ENCODE results near the gene HJV. TPM values are rescaled to one million over a fixed set of nuclear protein-coding genes. Genes with fewer than 3 reads are reported as not detected.
"Not testable (repeated sequence)": the region's sequence is repeated elsewhere in the genome, so short reads cannot be mapped to it uniquely, and the experiment has no call there.

Gene HJV
- total RNA-seq, 3 donors from 2014 or later: not detected

DNA sequence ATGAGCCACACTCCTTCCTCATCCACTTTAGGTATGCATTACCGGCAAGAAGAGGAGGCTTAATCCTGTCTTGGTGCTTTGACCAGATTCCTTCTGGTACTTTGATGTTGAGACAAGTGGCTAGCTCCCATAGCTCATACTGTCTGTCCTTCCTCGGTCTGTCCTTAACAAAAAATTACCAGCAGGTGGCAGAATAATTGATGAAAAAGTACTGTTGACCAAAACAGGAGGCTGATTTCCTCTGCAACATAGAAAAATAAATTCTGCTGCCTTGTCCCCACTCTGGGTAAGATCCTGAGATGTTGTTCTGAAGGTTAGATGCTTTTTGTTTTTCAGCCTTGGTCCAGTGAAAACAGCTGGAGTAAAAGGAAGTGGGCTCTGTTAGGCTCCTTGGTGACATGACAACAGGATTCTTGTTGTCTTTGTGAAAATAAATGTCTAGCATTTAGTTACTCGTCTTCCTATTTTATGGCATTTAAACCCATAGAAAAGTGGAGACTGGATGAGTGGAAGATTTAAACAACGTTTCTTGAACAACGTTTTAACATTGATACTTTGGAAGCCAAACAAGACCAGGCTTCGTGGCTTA is 11.2 kb upstream of the HJV start:
- H3K4me3 ChIP-seq: no peak overlapping the region

DNA sequence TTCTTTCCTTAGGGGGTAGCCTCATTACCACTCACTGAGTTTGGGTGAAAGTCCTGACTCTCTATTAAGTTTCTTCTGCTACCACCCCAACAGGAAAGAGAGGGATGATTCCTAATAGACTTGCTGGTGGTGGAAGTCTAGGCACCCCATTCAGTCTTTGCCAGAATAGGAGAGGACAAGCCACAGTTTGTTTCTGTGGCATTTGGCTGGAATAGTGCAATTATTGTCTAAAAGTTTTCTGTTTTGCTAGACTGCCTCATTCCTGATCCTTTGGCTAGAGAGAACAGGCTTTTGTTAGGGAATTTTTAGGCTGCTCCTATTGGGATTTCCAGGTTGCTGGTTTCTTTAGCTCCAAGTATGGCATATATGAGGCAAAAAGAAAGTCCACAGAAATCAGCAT is 9.9 kb upstream of the HJV start:
- no peaks in the 10 kb centered on the region for H3K9me3 ChIP-seq
- intact Hi-C loops (cut with DNase I, micrococcal nuclease): no loop called here
- H3K36me3 ChIP-seq (ENCODE audit: low read depth): no peaks in the 10 kb centered on the region
- DNase-seq (no peak), ATAC-seq (no peak)
- H3K4me1 ChIP-seq (ENCODE audit: low read depth): peaks cover 8% of the 10 kb centered on the region
- TF ChIP-seq, protein P1, sequence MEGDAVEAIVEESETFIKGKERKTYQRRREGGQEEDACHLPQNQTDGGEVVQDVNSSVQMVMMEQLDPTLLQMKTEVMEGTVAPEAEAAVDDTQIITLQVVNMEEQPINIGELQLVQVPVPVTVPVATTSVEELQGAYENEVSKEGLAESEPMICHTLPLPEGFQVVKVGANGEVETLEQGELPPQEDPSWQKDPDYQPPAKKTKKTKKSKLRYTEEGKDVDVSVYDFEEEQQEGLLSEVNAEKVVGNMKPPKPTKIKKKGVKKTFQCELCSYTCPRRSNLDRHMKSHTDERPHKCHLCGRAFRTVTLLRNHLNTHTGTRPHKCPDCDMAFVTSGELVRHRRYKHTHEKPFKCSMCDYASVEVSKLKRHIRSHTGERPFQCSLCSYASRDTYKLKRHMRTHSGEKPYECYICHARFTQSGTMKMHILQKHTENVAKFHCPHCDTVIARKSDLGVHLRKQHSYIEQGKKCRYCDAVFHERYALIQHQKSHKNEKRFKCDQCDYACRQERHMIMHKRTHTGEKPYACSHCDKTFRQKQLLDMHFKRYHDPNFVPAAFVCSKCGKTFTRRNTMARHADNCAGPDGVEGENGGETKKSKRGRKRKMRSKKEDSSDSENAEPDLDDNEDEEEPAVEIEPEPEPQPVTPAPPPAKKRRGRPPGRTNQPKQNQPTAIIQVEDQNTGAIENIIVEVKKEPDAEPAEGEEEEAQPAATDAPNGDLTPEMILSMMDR (IDR thresholded peaks at IDR 0.05): no peak
- H3K4me3 ChIP-seq: no peak overlapping the region

More for the DNA sequence above, 11.2 kb upstream of the HJV start:
- DNase-seq (no peak), ATAC-seq (no peak)
- H3K36me3 ChIP-seq (ENCODE audit: low read depth): no peaks in the 10 kb centered on the region
- TF ChIP-seq, protein P1 (IDR thresholded peaks at IDR 0.05): no peak
- intact Hi-C loops (cut with DNase I, micrococcal nuclease): no loop called here
- H3K4me1 ChIP-seq (ENCODE audit: low read depth): peaks cover 13% of the 10 kb centered on the region
- no peaks in the 10 kb centered on the region for H3K9me3 ChIP-seq

DNA sequence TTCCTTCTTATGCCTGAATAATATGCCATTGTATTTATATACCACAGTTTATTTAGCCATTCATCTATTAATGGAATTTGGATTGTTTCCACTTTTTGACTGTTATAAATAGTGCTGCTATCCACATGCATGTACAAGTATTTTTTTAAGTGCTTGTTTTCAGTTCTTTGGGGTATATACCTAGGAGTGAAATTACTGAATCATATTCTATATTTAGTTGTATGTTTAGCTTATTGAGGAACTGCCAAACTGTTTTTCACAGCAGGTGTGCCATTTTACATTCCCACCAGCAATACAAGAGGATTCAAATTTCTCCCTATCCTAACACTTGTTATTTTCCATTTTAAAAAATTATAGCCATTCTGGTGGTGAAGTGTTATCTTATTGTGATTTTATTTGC is 7.6 kb upstream of the HJV start:
- TF ChIP-seq, protein P1 (IDR thresholded peaks at IDR 0.05): no peak
- H3K4me1 ChIP-seq (ENCODE audit: low read depth): no peaks in the 10 kb centered on the region

DNA sequence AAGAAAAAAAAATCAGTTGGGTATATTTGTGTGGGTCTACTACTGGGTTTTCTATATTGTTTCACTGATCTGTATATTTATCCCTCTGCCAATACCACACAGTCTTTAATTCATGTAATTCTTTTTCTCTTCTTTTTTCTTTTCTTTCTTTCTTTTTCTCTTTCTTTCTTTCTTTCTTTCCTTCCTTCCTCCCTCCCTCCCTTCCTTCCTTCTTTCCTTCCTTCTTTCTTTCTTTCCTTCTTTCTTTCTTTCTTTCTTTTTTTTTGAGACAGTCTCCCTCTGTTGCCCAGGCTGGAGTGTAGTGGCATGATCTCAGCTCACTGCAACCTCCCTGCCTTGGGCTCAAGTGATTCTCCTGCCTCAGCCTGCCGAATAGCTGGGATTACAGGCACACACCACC is 5.1 kb upstream of the HJV start:
- DNase-seq; ATAC-seq; H3K4me1 ChIP-seq (ENCODE audit: low read depth); intact Hi-C loops (cut with DNase I, micrococcal nuclease); H3K9me3 ChIP-seq; H3K36me3 ChIP-seq (ENCODE audit: low read depth); H3K4me3 ChIP-seq: not testable (repeated sequence)

More for the DNA sequence above, 7.6 kb upstream of the HJV start:
- no peak for DNase-seq
- intact Hi-C loops (cut with DNase I, micrococcal nuclease): no loop called here
- H3K36me3 ChIP-seq (ENCODE audit: low read depth): no peaks in the 10 kb centered on the region
- no peak overlapping the region for H3K4me3 ChIP-seq
- no peaks in the 10 kb centered on the region for H3K9me3 ChIP-seq
- no peak for ATAC-seq

DNA sequence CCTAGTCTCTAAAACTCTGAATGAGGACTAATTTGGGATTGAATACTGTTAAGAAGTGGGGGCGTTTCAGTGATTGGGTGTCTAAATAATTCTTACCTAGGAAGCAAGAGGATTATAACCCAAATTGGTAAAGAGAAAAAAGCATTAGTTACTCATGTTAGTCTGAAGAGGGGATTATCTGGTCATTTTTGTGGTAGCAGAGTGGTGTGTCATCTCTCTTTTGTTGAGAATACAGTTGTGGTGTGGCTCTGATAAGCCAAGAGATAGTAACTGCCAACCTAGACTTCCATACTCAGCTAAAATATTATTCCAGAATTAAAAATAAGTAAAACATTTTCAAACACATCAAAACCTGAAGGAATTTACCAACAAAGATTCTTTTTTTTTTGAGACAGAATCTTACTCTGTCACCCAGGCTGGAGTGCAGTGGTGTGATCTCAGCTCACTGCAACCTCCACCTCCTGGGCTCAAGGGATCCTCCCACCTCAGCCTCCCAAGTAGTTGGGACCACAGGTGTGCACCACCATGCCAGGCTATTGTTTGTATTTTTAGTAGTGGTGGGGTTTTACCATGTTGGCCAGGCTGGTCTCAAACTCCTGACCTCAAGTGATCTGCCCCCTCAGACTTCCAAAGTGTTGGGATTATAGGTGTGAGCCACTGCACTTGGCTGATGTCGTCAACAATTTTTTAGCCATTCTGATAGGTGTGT is 4.4 kb upstream of the HJV start:
- ATAC-seq; DNase-seq; intact Hi-C loops (cut with DNase I, micrococcal nuclease); H3K36me3 ChIP-seq (ENCODE audit: low read depth); H3K9me3 ChIP-seq; H3K4me1 ChIP-seq (ENCODE audit: low read depth); H3K4me3 ChIP-seq: not testable (repeated sequence)

DNA sequence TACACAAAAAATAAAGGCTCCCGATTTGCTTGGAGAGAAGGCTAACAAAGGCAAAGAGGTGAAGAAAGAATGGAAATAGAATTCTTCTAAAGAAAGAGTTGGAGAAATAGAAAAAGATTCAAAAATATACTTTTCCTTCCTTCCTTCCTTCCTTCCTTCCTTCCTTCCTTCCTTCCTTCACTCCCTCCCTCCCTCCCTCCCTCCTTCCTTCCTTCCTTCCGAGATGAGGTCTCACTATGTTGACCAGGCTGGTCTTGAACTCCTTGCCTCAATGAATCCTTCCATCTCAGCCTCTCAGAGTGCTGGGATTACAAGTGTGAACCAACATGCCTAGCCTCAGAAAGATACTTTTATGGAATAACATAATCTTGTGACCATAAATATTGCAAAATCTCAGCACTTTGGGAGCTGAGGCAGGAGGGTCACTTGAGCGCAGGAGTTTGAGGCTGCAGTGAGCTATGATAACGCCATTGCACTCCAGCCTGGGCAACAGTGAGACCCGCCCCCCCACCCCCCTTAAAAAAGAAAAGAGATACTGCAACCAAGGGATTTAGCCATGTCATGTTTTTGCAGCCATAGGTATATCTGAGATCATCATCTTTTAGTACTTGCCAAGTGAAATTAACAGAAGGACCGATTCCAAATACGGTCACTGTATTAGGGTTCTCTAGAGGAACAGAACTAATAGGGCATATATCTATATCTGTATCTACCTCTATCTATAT is 1.0 kb upstream of the HJV start:
- no peak for DNase-seq
- no peaks in the 10 kb centered on the region for H3K36me3 ChIP-seq (ENCODE audit: low read depth)
- ATAC-seq: no peak
- peaks cover 5% of the 10 kb centered on the region for H3K4me1 ChIP-seq (ENCODE audit: low read depth)
- no peaks in the 10 kb centered on the region for H3K9me3 ChIP-seq
- TF ChIP-seq, protein P1 (IDR thresholded peaks at IDR 0.05): no peak
- H3K4me3 ChIP-seq: no peak overlapping the region
- intact Hi-C loops (cut with DNase I, micrococcal nuclease): no loop called here

All from mucosa of descending colon (tissue), 3 donors.